NCI-H2227 (cell line): Measurements from ENCODE around the gene RRP12.
A peak's percentile ranks its signal among the peaks of the same experiment; 100 is the strongest.
"Not testable (repeated sequence)": the region's sequence is repeated elsewhere in the genome, so short reads cannot be mapped to it uniquely, and the experiment has no call there.

Experiments
- DNase-seq: peaks from one replicate; lab custom pipeline; 2025; ENCODE audit not compliant: unreplicated experiment; lab: John Stamatoyannopoulos, UW

The RRP12 gene

GRCh38 chr10:97407211-97407951 lies 6.2 kb upstream of the RRP12 start:
- peak; percentile 78 for DNase-seq

GRCh38 chr10:97406483-97406882 lies 5.3 kb upstream of the RRP12 start:
- not testable (repeated sequence) for DNase-seq

GRCh38 chr10:97406064-97406463 lies 4.9 kb upstream of the RRP12 start:
- no peak for DNase-seq

- DNase-seq, result no peak
Observed at GRCh38 chr10:97404044-97404443, 2.9 kb upstream of the RRP12 start.

GRCh38 chr10:97401455-97401919 lies 347 bp upstream of the RRP12 start:
- no peak for DNase-seq

GRCh38 chr10:97399843-97400545 lies 1.1 kb downstream of the RRP12 start:
- DNase-seq, result peak; percentile 59

- DNase-seq, result no peak
Observed at GRCh38 chr10:97396056-97396455, 5.1 kb downstream of the RRP12 start.

- DNase-seq, result no peak
Observed at GRCh38 chr10:97393034-97393573, 8.0 kb downstream of the RRP12 start.

- DNase-seq, result no peak
Observed at GRCh38 chr10:97390091-97390490, 11.0 kb downstream of the RRP12 start.

- DNase-seq, result no peak
Observed at GRCh38 chr10:97388152-97388551, 13.0 kb downstream of the RRP12 start.

GRCh38 chr10:97385565-97385964 lies 15.6 kb downstream of the RRP12 start:
- no peak for DNase-seq

- no peak for DNase-seq
Observed at GRCh38 chr10:97384641-97385040, 16.5 kb downstream of the RRP12 start.

GRCh38 chr10:97384156-97384555 lies 17.0 kb downstream of the RRP12 start:
- DNase-seq, result no peak

GRCh38 chr10:97383159-97383558 lies 18.0 kb downstream of the RRP12 start:
- no peak for DNase-seq

GRCh38 chr10:97381626-97382025 lies 19.5 kb downstream of the RRP12 start:
- DNase-seq, result no peak

GRCh38 chr10:97380516-97380915 lies 20.6 kb downstream of the RRP12 start:
- DNase-seq, result no peak

- no peak for DNase-seq
Observed at GRCh38 chr10:97378933-97379921, 21.9 kb downstream of the RRP12 start.

- no peak for DNase-seq
Observed at GRCh38 chr10:97376413-97376812, 24.7 kb downstream of the RRP12 start.

- DNase-seq, result no peak
Observed at GRCh38 chr10:97373456-97373855, 27.7 kb downstream of the RRP12 start.

GRCh38 chr10:97372233-97372875 lies 28.8 kb downstream of the RRP12 start:
- DNase-seq, result no peak
